HG02981 (cell line): ENCODE data around the gene HTR1D.
"Not testable (repeated sequence)": the region's sequence is repeated elsewhere in the genome, so short reads cannot be mapped to it uniquely, and the experiment has no call there.

ENCODE experiments used
- ATAC-seq: cut with Tn5 transposase; IDR thresholded peaks from one replicate; pipeline ENCODE4 v1.9.1; 2021; ENCODE audit warnings: mild to moderate bottlenecking, moderate library complexity; ENCODE audit not compliant: unreplicated experiment

The HTR1D gene, protein sequence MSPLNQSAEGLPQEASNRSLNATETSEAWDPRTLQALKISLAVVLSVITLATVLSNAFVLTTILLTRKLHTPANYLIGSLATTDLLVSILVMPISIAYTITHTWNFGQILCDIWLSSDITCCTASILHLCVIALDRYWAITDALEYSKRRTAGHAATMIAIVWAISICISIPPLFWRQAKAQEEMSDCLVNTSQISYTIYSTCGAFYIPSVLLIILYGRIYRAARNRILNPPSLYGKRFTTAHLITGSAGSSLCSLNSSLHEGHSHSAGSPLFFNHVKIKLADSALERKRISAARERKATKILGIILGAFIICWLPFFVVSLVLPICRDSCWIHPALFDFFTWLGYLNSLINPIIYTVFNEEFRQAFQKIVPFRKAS

DNA sequence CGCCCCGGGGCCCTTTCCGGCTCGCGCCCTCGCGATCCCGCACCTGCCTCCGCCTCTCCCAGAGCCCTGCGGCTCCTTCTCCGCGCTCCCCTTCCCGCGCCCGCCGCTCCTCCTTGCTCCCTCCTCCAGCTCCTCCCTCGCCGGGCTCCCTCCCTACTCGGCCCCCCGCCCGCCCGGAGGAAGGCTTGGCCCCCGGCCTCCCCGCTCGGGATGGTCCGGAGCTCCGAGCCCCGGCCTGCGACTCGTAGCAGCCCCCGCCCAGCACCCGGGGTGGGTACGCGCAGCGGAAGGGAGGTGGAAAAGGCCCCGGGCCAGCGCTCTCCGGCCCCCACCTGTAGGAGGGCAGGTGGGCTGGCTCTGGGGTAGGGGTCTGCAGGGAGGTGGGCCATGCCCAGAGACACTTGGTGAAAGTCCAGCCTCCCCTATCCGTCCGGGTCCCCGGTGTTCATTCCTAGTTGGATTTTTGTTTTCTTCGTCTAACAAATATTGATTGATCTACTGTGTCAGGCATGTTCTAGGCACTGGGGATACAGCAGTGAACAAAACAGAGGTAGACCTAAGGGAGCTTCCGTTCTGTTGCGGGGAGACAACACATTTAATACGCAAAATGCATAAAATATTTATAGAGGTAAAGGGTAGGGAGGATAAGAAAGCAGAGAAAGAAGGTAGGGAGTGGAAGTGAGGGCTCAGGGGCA, at the start of gene HTR1D:
HTR1D (minus strand) TSS at position 82 of the 695 bp plus-strand sequence. CDS start 23,283 bp downstream, outside the sequence.
- no peak for ATAC-seq

DNA sequence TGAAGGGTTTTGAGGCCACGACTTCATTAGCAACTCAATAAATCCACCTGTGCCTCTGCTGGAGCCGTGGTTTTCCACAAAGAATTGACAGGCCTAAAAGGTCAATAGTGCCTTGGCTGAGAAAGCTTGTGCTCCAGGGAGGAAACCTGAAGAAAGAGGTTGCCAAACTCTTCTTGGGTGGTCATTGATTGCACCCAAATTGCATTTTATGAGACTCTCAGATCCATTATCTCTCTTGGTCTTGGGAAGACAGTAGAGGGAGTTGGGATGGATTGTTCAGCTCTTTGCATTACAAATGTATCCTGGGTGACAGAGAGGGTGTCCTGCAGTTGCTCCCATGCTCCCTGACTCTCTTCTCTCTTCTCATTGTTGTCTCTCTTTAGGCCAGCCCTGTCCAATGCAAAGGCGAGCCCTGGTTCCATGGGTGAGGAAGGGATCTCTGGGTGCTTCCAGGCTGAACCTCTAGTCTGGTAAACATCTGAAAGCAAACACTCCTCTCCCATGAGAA, 46.1 kb upstream of the HTR1D start:
- ATAC-seq = no peak

DNA sequence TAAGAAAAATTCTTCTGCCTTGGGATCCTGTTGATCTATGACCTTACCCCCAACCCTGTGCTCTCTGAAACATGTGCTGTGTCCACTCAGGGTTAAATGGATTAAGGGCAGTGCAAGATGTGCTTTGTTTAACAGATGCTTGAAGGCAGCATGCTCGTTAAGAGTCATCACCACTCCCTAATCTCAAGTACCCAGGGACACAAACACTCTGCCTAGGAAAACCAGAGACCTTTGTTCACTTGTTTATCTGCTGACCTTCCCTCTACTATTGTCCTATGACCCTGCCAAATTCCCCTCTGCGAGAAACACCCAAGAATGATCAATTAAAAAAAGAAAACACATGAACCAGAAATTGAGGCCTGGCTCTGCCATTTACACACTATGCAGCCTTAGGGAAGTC, 40.8 kb upstream of the HTR1D start:
- not testable (repeated sequence) for ATAC-seq

DNA sequence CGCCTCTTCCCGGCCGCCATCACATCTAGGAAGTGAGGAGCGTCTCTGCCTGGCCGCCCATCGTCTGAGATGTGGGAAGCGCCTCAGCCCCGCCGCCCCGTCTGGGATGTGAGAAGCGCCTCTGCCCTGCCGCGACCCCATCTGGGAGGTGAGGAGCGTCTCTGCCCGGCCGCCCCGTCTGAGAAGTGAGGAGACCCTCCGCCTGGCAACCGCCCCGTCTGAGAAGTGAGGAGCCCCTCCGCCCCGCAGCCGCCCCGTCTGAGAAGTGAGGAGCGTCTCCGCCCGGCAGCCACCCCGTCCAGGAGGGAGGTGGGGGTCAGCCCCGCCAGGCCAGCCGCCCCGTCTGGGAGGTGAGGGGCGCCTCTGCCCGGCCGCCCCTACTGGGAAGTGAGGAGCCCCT, 40.1 kb upstream of the HTR1D start:
- ATAC-seq = not testable (repeated sequence)

DNA sequence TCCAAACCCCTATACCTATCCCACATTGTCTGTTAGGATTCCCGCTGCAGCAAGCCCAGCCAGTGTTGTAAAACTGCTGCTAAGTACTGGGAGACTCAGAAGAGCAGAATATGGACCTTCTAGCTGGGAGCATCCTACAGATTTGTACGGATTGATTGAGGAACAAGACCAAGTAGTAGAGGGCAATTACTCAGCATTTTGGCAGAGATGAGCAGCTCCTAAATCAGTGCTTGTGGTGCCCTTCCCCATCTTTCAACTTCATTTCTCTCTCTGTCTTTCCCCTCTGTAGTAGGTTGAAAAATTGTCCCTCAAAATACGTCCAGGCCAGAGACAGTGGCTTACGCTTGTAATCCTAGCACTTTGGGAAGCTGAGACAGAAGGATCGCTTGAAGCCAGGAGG, 37.3 kb upstream of the HTR1D start:
- no peak for ATAC-seq

DNA sequence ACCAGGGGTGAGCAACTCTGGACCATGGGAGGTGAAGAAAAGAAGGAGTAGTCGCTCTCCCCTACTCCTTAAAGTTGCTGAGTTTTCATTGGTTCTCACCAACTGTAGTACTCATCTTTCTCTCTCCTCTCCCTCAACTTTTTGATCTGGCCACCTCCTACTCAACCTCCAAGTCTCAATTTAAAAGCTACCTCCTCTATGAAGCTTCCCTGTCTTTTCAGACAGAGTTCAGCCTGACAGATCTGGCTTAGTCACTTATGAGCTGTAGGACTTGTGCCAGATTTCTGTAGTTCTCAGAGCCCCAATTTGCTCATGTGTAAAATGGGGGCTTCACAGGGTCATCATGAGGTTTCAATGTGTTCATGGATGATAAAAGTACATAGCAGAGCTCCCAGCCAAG, 34.5 kb upstream of the HTR1D start:
- no peak for ATAC-seq

DNA sequence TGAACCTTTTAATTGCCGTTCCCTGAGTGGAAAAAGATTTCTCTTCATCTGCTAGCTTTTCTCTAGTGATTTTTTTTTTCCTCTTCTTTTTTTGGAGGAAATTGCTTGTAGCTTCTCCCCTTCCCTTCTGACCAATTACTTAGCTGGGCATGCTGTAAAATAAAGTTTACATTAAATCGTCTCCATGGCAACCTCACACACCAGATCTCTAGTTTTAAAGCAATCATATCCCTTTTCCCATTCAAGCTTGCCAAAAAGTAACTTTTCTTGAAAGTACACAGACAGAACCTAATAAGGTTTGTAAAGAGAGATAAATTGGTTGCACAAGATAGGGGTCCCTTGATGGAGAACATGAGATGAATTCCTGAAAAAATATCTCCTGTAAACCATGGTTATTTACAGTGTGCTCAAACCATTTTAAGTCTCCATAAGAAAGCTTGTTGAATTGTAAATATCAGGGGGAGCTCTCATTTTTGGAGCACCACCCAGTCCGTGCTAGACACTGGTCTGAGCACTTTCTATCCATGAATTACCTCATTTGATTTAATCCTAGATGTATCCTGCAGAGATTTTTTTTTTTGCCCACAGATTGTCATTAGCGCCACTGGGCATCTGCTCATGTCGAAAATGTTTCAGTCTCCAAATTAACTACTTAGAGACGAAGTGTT, 32.6 kb upstream of the HTR1D start:
- no peak for ATAC-seq

DNA sequence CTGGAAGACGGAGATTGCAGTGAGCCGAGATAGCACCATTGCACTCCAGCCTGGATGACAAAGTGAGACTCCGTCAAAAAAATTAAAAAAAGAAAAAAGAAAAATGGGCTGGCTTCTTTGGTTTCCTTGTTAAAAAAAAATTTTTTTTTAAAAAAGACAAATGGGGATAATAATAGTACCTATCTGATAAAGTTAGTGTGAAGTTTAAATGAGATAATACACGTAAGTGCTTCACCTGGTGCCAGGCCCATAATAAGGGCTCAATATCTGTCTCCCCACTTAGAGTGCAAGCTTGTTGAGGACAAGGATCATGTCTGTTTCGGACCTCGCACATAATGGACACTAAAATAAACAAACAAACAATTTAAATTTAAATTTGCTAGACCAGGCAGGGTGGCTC, 30.0 kb upstream of the HTR1D start:
- ATAC-seq = no peak

DNA sequence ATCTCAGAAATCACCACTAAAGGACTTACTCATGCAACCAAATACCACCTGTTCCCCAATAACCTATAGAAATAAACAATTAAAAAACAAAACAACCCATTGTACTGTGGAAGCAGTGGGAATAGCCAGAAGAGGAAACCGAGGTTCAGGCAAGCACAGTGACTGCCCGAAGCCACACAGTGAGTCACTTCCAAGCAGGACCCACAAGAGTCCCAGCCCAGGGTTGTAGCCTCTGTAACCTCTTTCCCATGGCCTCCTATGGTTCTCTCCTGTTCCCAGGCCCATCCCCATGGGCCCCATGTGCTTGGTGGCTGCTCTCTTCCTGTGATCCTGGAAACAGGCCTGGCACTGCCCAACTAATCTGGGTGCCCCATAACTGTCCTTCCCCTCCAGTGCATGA, 29.0 kb upstream of the HTR1D start:
- no peak for ATAC-seq

DNA sequence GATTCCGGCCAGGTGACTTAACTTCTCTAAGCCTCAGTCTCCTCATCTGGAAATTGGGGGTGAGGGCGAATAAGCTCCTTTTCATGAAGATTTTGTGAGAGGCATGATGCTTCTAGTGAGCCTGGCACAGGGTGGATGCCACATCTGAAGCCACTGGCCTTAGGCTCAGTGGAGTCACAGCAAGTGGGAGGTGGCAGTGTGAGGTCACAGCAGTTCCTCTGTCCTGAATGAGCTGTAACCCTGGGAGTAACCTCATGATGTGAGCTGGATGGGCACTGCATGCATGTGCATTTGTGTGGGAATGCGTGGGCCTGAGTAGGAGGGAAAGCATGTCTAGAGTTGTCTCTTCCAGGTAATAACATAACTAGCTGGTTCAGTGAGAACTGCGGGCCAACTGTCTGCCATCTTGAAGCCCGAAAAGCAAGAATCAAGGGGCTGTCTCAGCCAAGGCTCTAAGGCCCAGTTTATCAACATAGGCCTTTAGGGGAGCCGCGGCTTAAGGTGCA, 27.0 kb upstream of the HTR1D start:
- ATAC-seq = no peak

DNA sequence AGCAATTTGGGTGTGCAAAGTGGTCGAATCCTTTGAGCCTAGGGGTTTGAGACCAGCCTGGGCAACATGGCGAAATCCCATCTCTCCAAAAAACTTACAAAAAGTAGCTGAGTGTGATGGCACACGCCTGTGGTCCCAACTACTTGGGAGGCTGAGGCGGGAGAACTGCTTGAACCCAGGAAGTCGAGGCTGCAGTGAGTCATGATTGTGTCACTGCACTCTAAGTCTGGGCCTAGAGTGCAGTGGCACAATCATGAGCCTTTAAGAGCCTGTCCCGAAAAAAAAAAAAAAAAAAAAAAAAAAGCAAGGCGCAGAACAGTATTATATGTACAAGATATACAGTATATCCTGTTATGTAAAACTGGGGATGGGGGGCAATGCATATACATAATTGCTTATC, 25.1 kb upstream of the HTR1D start:
- no peak for ATAC-seq

DNA sequence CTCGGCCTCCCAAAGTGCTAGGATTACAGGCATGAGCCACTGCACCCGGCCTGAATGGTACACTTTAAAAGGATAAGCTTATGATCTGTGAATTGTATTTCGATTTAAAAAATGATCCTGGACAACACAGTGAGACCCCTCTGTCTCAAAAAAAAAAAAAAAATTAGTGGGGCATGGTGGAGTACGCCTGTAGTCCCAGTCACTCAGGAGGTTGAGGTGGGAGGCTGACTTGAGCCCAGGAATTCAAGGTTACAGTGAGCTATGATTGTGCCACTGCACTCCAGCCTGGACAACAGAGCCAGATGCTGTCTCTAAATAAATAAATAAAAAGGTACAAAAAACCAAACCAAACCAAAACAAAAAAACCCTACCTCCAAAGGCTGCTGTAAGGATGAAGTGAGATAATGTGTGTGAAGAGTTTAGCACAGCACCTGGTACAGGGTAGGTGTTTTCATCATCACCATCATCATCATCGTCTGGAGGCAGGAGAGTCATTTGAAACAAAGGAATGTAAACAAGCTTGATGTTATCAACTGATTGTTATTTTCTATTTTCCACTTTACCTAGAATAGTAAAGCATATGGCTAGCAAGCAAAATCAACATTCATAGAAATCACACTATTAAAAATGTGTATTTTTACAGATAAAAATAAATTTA, 22.5 kb upstream of the HTR1D start:
- no peak for ATAC-seq

DNA sequence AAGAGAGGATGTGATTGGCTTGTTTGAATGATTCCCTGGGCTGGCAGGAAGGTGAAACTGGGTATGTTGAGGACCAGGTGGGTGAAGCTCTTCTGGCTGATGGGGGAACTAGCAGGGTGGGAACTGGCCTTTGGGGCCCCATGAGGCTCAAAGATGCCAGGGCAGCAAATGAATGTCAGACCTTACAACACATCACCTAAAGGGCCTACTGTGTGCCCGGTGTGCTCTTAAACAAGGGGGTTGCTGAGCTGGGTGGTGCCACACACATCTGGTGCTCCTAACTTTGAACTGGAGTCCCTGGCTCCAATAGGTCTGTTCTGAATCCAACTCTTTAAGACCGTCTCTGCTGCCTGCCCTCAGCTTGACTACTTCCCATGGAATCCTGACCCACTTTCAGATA, 21.3 kb upstream of the HTR1D start:
- no peak for ATAC-seq

DNA sequence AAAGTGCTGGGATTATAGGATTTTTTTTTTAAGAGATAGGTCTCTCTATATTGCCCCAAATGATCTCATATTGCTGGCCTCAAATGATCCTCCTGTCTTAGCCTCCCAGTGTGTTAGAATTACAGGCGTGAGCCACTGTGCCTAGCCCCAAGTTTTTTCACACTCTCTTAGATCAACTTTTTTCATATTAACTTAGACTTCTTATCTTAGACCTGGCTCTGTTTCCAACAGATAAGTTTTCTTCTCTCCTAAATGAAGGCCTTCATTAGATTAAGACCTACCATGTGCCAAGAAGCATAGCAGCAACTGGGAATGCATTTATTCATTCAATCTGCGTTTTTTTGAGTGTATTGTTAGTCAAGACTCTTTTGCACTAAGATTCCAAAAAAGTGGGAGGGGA, 20.2 kb upstream of the HTR1D start:
- ATAC-seq = no peak

DNA sequence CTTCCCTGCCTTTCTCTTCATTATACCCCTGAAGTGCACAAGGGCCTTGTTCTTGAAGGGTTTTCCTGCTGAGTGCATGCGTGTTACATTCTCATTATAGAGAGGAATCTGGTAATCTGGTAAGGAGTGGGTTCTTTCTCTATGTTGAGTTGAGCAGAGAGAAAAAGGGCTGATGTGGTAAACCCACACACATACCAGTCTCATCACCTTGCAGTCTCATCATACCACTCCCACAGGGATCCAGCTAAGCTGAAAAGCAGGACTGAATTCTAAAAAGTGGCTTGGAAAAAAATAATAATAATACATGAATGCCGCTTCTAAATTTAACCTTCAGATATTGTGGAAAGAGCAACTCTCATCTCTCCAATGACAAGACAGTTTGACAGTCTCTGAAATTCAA, 10.5 kb upstream of the HTR1D start:
- ATAC-seq = no peak

DNA sequence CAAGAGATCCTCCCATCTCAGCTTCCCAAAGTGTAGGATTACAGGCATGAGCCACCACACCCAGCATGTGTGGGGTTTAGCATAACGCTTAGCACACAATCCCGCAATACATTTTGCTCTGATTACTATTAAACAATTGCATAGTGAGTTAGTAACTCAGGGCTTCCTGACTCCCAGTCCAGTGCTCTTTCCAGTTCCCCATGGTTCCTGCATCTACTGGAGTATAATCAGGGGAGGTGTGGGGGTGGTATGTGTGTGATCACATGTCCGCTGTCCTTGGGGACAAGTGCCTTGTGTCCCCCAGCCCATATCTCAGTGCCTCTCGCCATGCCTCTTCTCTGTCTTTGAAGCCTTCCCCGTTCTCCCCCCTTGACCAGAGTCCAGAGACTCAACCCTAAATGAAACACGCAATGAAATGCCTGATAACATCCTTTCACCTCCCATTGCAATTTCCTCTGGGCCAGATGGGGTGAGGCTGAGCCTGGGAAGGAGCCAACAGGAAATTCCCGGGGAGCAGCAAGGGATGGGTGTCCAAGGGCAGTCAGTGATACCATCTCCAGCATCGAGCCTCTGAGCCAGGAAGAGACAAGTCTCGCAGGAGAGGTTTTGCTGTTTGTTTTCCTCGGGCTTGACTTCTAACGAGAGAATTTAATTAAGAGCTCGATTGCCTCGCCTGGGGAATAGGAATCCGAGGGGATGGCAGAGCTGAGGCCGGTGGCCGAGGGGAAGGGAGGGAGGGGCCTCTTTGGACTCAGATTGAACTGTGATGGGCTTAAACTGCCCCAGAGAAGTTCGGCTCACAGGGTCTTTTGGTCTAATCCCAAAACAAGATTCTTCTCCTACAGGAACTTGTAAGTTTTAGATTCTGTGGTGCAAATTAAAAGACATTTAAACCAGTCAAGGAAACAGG, 7.7 kb upstream of the HTR1D start:
- no peak for ATAC-seq

DNA sequence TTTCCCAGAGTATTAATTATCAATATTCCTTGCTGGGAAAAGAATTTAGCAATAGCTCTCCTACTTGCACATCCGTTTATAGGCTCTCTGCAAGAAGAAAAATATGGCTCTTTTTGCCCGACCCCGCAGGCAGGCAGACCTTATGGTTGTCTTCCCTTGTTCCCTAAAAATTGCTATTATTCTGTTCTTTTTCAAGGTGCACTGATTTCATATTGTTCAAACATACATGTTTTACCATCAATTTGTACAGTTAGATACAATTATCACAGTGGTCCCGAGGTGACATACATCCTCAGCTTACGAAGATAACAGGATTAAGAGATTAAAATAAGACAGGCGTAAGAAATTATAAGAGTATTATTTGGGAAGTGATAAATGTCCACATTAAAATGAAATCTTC, 6.7 kb upstream of the HTR1D start:
- not testable (repeated sequence) for ATAC-seq

DNA sequence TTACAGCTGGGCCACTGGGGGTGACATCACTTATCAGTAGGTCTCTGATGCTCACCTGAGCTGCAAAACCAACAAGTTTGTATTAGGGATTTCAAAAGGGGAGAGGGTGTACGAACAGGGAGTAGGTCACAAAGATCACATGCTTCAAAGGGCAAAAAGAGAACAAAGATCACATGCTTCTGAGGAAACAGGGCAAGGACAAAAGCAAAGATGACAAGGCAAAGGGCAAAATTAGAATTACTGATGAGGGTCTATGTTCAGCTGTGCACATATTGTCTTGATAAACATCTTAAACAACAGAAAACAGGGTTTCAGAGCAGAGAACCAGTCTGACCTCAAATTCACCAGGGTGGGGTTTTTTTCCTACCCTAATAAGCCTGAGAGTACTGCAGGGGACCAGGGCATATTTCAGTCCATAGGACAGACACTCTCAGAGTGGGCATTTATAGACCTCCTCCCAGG, 6.2 kb upstream of the HTR1D start:
- not testable (repeated sequence) for ATAC-seq

DNA sequence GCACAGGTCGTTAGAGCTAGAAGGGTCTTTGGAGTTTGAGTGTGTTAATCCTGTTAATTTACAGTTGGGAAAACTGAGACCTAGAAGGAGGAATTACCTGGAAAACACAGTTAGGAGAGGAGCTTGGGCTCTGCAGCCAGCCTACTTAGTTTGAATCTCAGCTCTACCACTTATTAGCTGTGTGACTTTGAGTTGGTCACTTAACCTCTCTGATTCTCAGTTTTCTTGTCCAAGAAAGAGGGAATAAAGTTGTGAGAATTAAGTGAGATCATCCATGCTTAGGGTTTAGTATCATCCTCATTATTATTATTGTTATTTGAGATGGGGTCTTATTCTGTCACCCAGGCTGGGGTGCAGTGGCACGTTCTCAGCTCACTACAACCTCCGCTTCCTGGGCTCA, 5.4 kb upstream of the HTR1D start:
- ATAC-seq = no peak

DNA sequence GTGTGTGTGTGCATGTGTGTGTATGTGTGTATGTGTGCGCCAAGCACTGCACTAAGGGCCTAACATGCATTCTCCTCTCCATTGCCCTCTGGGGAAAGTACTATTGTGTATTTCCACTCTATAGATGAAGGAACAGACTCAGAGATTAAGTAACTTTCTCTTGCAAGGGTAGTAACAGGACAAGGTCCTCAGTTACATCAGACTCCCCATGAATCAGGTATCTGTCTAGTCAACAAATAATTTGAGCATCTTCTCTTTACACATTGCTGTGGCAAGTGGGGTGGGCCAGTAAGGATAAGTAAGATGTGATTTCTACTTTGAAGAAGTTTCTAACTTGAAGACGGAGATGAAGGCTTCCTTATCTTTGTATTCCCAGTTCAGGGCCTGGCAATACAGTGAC, 5.0 kb upstream of the HTR1D start:
- no peak for ATAC-seq
